GM18867 (cell line): ENCODE data around the gene ZFR2.
A peak's percentile ranks its signal among the peaks of the same experiment; 100 is the strongest.
"Not testable (repeated sequence)": the region's sequence is repeated elsewhere in the genome, so short reads cannot be mapped to it uniquely, and the experiment has no call there.

ENCODE experiments used
- ATAC-seq: cut with Tn5 transposase; IDR thresholded peaks from one replicate; pipeline ENCODE4 v1.9.1; 2021; ENCODE audit warnings: mild to moderate bottlenecking, moderate library complexity; ENCODE audit not compliant: unreplicated experiment

Gene ZFR2

DNA sequence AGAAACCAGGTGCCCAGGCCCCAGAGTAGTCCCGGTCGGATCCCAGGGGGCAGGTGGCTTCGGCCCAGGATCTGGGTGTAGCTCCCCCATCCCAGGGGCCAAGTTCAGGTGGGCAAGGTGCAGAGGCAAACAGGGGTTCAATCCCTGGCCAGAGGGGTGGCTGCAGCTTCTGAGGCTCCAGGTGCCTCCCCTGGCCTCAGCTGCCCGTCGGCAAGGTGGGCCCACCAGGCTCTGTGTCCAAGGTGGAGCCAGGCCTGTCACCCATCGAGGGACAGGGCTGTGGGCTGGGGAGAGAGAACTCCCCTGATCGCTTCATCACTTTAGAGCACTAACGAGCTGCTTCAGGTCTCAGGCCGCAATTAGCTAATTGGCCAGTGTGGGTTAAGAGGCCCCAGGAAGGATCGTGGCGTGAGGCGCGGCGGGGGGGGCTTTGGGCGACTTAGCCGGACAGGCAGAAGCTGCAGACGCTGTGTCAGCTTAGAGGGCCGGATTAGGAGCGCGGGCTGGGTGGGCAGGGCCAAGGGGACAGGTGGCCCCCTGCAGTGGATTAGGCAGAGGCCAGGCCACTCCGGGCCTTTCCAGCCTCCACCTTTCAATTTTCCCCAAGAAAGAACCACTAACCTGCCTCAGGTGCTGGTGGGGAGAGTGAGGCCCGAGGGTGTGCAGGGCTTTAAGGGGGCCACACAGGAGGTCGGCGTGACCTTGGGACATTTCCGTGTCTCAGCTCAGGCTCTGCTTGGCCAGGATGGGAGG is 94.0 kb downstream of the ZFR2 start:
- ATAC-seq, result no peak

- no peak for ATAC-seq
These were observed 94.9 kb downstream of the ZFR2 start for GRCh38 chr19:3773814-3774515.

DNA sequence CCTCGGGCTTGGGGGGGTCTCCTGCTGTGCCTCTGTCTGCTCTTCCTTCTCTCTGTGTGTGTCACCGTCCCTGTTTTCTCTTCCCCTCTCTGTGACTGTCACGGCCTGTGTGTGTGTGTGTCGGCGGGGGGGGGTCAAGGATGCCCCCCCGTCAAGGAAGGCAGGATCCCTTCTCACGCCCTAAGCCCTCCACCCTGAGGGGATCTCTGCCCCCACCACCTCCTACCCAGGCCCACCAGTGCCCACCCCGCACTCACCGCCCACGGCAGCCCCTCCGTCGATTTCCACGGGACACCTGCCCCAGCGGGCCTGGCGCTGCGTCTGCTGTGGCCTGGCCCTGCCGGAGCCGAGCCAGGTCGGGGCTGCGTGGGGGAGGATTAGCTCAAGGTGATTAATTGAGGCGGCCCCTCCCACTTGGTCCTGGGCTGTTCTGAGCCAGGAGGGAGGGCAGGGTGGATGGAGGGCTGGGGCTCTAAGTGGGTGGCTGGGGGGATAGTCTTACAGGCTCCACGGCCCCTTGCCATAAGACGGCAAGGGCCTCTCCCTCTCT is 96.9 kb downstream of the ZFR2 start, which contains the start of gene RAX2:
RAX2 (minus strand) TSS at position 323 of the 550 bp plus-strand sequence. CDS start 486 bp downstream, outside the sequence.
- no peak for ATAC-seq

- no peak for ATAC-seq
These were observed 97.6 kb downstream of the ZFR2 start for GRCh38 chr19:3771000-3771905.

- no peak for ATAC-seq
These were observed 98.5 kb downstream of the ZFR2 start for GRCh38 chr19:3770136-3770999.

DNA sequence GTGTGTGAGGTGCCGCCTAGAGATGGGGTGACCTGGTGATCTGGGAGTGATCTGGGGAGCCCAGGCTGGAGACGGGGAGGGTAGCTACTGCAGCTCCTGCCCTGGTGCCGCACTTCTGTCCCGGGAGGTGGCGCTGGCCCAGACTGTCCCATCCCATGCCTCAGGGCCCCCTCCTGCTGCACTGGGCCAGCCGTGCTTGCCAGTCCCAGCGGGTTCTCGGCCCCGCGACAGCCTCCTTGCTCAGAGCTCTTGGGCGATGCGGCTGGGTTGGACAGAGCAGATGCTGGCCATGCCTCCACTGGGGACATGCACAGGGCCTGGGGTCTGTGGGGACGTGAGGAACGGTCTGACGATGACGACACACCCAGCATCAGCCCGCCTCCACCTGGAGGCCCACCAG is 99.3 kb downstream of the ZFR2 start:
- no peak for ATAC-seq

DNA sequence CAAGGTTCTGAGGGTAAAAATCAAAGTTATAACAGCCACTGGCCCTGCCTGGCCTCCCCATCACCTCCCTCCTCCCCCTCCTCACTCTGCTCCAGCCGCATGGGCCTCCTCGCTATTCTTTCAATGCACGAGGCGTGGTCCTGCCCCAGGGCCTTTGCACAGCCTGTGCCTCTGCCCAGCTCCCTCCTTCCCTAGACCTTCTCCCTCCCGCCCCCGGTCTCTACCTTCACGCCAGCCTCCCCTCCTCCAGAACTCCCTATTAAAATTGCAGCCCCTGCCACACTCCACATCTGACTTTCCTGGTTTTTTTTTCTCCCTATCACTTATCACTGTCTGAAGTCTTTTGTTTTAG is 100.1 kb downstream of the ZFR2 start:
- ATAC-seq, result no peak

GRCh38 chr19:3768015-3768747 is 100.7 kb downstream of the ZFR2 start:
- no peak for ATAC-seq

GRCh38 chr19:3767050-3767449 is 101.8 kb downstream of the ZFR2 start:
- ATAC-seq, result no peak

GRCh38 chr19:3766520-3766919 is 102.3 kb downstream of the ZFR2 start:
- no peak for ATAC-seq

- ATAC-seq, result not testable (repeated sequence)
These were observed 103.1 kb downstream of the ZFR2 start for GRCh38 chr19:3765757-3766156.

DNA sequence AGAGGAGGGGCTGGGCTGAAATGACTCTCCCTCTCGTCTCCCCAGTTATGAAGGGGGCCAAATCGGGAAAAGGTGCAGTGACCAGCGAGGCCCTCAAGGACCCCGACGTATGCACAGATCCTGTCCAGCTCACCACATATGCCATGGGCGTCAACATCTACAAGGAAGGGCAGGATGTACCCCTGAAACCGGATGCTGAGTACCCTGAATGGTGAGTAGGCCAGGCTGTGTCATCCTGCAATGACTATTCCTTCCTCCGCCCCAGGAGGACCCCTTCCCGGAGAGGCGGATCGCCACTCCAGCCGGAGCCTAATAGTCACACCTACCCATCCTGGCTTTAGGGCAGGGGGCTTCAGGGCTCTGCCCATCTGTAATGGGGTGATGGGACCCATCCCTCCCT is 103.7 kb downstream of the ZFR2 start:
- ATAC-seq, result no peak

- ATAC-seq, result peak; percentile 71
These were observed 106.1 kb downstream of the ZFR2 start, which contains the start of gene MRPL54 for GRCh38 chr19:3762501-3763459. Gene MRPL54, plus strand, starts transcription at chr19:3762682. Its CDS starts 19 bp downstream, at chr19:3762701.

DNA sequence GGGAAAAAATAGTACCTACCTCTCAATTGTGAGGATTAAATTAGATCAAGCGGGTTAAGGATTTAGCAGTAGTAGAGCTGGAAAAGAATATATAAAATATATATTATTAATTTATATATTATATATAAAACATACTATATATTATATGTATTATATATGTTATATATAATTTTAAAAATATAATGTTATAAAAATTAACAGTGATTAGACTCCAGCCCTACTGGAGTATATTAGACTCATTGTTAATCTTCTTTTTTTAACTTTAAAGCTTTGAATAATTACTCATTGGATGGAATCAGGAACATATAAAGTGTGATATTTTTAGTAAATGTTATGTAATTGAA is 106.7 kb downstream of the ZFR2 start:
- no peak for ATAC-seq

DNA sequence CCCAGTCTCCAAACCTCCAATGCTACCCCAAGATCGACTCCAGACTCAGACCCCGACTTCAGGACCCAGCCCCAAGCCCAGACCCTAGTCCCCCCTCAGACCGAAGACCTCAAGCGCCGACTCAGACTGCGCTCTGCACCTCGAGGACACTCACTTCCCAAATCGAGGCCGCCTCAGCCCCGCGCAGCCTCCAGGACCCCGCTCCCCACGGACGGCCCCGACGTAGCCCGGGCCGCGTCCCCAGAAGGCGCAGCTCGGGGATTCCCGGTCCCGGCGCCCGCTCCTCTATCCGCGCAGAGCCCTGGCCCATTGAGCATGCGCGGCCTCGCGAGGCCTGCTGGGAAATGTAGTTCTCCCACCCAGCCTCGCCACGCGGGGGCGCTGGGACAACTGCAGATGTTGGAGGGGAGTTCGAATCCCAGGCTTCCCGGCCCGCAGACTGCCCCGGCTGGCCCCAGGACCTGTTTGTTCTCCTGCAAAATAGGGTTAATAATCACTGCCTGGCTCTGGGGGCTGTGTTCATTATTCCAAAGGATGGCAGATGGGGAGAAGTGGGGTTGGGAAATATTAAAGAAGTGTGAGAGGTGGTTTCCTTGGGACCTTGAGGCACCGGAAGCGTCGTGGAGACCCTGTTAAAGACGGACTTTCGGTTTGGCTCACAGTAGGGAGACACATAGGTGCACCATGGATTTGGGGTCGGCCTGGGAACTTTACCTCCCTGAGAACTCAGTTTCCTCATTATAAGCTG is 107.3 kb downstream of the ZFR2 start, which contains the start of gene APBA3:
APBA3 (minus strand) TSS at position 311 of the 748 bp plus-strand sequence. CDS start 1,428 bp downstream, outside the sequence.
- ATAC-seq, result peak; percentile 59

- no peak for ATAC-seq
These were observed 107.9 kb downstream of the ZFR2 start for GRCh38 chr19:3760871-3761361.
